Measurements from ENCODE around the gene EFCC1.
A peak's percentile ranks its signal among the peaks of the same experiment; 100 is the strongest.

Gene EFCC1

DNA sequence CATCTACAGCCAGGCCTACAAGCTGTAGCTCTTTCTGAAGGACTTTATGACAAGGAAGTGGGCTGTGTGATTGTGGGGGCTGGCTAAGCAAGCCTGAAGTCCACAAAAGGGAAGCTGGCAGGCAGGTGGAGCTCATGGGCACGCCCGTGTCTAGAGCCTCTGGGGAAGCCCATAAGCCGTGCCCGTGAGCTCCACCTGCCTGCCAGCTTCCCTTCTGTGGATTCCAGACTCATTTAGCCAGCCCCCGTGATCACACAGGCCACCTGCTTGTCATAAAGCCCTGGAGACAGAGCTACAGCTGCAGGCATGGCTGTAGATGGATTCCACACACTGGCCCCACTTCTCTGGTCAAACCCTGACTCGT, 15.2 kb downstream of the EFCC1 start:
- peak; percentile 68 for DNase-seq

DNA sequence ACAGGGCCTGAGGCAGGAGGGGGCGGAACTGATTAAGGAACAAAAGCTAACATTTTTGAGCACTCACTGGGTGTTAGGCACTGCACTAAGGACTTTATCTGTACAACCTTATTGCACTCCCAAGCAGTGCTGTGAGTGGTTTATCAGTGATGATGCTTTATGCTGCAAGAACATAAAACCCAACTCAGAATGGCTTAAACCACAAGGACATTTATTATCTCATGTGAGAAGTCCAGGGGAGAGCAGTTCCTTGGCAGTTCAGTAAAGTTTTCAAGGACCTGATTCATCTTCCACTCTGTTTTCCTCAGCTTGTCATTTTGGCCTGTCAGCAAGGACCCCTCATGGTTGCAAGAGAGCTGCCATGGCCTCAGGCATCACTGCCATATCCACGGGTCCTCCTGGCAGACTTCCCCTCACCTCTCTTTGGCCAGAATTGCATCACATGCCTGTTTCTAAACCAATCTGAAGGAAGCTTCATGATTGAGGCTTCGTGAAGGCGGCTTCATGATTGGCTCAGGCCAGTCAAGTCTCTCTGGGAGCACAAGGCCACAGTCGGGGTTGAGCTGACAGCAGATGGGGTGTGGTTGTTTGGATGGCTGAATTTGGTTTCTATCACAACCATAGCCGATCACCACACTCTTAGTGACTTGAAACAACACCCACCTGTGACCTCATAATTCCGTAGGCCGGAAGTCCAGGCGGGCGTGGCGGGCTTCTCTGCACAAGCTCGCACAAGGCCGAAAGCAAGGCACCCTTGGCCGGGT, 15.8 kb downstream of the EFCC1 start:
- DNase-seq, result no peak

DNA sequence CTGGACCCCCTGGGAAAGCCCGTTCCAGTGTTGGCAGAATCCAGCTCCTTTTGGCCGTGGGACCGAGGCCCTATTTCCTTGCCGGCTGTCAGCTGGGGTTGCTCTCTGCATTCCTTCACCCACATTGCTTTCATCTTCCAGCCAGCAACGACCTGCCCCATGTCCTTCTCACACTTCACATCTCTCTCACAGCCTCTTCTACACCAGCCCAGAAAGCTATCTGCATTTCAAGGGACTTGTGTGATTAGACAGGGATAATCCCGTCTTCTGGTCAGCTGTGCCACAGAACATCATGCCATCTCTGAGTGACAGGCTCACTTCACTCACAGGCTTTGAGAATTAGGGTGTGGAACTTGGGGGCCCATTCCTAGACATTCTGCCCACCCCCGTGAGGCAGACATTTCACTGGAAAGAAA, 16.4 kb downstream of the EFCC1 start:
- no peak for DNase-seq

DNA sequence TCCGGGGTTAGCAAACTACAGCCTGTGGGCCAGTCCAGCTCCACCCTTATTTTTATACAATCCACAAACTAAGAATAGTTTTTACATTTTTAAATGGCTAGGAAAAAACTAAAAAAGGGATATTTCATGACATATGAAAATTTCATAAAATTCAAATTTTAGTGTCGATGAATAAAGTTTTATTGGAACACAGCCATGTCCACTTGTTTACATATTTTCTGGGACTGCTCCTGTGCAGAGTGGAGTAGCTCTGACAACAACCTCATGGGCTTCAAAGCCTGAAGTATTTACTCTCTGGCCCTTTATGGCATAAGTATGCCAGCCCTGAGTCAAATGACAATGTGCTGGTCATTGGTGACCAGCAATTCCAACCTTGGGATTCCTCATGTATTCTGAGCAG, 17.2 kb downstream of the EFCC1 start:
- no peak for DNase-seq

DNA sequence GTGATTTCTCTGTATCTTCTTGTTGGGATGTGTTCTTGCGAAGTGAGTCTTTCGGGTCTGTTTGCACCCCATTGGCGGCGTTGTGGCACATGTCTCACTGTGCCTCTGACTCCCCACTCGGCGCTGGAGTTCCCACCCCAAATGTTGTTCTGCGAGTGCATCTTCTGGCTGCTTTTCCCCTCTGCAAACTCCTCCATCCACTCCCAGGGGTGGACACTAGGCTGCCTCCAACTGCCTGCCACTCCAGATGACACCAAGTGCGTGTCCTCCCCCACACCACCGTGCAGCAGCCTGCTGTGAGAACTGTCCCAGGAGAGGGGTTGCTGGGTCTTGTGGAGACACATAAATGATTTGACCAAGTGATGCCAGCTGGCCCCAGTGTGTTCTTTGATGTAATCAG, 17.6 kb downstream of the EFCC1 start:
- DNase-seq, result no peak

DNA sequence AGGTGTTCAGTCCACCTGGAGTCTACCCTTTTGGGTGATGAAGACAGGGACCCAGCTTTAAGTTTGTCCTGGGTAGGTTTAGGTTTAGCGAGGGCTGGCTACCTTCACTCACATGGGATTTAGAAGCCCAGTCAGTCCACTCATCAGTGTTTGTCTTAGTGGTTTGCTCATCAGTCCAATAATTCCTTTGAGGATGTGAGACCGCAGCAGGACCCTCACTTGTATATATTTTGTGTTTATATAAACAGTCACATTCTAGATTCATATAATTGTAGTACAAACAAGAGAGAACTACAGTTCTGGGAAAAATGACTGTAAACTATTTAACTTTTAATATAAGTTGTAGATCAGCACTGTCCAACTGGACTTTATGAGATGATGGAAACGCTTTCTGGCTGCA, 18.2 kb downstream of the EFCC1 start:
- DNase-seq, result no peak

DNA sequence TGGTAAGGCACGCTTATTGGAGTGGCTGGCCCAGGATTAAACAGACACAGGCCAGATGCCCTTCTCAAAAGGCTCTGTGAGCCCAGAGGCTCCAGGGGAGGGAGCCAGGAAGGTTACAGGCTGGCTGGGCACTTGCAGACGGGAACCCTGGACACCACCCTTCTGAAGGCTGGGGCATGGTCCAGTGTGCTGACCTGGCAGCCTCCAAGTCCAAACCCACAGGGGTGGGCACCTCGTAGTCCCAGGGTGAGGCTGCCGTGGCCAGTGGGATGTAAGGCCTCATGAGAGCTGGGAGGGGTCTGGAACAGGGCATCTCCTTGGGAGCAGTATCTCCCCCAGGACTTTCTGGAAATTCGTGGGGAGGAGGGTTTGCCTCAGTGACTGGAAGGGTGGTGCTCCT, 19.6 kb downstream of the EFCC1 start:
- DNase-seq, result no peak

DNA sequence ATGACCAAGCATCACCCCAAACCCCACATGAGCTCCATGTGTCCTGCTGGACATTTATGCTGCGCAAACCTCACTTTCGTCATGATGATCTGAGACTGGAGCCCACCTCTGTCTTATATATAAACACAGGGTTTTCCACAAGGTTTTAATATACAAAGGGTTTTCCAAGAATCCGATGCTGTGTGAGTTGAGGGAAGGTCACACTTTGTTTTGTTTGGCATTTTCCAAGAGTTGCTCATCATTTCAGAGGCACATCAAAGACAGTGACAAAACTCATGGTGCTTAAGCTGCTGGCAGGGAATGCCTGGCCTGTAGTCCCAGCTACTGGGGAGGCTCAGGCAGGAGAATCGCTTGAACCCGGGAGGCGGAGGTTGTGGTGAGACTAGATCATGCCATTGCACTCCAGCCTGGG, 20.0 kb downstream of the EFCC1 start:
- DNase-seq, result no peak

DNA sequence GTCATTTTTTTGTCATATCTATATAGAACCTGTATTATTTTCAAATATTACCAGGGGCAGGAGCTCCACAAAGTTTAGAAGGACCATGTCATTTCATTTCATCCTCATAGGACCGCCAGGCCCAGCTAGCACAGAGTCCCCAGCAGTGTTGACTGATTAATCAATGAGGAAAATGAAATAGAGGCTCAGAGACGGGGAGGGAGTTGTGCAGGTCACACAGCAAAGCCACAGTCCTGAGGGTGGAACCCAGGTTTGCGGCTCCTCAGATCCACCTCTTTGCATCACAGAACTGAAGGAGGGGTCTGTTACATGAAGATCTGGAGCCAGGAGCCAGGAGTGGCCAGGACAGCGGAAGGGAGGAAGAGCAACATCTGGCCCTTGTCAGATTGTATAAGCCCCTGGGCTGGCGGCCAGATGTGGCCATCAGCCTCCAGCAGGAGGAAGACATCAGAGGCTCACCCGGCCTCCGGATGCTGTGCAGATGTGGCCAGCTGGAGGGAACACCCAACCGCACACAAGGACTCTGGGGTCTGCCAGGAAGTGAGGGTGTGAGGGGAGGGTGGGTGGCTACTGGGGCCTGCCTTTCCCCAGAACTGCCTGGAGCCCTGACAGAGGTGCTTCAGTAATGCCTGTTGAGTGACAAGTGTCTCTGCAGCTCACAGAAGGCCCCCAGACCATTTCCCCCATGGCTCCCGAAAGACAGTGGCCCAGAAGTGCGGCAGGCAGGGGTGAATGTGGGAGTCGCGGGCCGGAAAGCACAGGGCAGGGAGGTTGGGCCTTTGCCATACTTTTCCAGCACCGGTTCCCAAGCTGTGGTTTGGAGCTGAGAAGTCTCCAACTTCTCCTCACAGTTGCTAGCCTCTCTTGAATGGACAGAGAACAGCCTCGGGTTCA, 21.3 kb downstream of the EFCC1 start:
- no peak for DNase-seq

DNA sequence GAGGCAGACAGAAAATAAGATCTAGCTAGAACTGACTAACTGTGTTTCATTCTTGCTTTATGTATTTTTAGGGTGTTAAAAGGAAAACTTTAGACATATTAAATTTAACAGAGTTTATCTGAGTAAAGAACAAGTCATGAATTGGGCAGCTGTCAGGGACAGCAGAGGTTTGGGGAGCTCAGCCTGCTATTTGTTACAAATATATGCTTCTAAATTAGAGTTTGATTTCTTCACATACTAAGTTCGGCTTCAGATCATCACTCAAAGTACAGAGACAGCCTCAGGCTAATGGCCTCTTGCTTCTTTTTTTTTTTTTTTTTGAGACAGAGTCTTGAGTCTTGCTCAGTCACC, 21.9 kb downstream of the EFCC1 start:
- DNase-seq, result no peak

DNA sequence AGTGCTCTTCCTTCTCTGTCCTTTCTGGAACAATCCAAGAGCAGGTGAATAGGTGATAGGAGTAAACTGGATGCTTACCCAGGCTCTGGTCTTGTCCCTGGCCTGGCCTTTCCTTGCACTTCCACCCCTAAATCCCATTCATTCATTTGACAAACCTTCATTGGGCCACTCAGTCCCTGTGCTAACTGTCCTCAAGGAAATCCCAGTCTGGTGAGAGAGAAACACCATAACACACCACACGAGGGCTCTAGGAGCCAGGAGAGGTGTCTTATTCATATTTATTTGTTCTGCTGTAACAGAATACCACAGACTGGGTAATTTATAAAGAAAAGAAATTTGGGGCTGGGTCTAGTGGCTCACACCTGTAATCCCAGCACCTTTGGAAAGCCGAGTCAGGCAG, 22.8 kb downstream of the EFCC1 start:
- DNase-seq, result no peak

DNA sequence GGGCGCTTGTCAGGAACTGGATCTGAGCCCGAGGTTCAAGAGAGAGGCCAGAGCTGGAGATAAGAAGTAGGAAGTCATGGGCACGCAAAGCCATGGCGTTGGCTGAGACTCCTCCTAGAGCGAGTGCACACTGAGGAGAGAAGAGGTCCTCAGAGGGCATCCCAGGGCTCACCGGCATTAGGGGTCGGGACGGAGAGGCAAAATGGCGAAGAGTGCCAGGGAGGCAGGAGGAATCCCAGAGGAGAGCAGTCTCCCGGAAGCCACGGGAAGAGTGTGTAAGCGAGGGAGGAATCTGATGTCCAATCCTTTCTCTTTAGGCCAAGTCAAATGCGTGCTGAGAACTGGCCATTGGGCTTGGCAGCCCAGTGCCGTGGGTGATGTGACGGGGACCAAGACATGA, 24.0 kb downstream of the EFCC1 start:
- DNase-seq, result no peak

DNA sequence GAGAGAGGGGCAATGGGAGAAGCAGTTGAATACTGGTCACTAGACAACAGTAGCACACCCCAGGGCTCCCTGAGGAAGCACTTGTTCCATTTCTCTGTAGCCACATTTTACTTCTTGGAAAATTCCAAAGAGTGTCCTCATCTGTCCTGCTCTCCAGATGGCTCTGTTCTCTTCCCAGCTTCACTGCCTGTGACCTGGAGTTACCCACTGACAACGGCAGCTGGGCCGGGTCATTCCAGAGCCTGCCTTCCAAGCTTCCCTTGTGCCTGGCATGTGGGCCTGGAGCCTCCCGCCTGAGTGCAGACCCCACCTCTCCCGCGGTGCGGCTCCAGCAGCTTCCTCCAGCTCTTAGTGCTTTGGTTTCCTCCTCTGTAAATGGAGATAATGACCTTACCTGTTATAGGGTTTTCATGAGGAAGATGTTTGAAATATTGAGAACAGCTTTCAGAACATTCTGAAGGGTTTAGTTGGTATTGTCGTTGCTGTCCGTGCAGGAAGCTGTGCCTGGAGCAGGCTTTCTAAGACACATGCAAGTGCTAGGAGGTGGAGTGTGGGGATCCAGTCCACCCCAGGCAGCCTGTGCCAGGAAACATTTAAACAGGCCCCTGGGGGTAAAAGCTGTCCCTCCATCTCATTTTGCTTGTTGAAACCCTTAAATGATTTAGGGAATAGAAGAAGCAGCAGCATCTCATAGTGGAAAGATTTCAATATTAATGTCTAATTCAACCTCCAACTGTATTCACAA, 24.8 kb downstream of the EFCC1 start:
- no peak for DNase-seq

DNA sequence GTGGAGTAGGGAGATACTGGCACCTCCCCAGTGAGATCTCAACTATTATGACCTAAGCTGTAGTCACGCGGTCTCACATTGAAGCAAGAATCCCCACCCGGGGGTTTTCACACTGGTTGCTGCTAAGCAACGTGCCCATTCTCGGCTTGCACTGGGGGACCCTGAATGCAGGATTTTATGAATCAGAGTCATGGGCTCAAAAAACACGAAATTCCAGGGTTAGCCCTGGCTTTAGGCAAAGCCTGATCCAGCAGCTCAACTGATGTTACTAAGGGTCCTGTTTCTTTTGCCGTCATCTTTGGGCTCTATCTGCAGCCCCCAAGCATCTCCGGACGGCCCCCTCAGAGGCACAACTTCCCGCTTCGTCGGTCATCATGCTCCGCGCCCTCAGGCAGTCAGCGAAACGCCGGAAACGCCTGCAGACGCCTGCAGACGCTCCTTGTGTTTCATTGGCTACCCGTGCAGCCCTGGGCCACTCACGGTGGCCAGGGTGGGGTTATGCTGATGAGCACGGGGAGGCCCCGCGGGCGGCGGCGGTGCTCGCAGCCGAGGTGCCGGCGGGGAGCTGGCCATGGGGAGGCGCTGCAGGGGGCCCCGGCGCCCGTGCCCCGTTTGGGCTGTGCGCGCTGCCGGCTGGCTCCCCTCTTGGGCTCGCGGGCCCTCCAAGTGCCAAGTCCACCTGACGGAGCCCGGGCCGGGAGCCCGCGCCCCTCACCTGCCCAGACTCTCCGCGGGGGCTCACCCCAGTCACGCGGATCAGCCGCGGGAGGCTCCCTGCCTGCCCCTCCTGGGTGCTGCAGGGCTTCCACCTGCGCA, 25.8 kb downstream of the EFCC1 start:
- peak; percentile 81 for DNase-seq

DNA sequence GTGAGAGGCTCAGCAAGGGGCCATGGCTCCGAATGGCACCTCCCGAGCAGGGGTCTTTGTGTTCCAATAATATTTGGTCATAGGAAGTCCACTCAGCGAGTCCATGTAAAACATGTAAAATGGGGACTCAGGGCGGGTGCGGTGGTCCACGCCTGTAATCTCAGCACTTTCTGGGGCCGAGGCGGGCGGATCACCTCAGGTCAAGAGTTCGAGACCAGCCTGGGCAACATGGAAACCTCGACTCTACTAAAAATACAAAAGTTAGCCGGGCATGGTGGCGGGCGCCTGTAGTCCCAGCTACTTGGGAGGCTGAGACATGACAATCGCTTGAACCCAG, 26.4 kb downstream of the EFCC1 start:
- DNase-seq, result no peak

DNA sequence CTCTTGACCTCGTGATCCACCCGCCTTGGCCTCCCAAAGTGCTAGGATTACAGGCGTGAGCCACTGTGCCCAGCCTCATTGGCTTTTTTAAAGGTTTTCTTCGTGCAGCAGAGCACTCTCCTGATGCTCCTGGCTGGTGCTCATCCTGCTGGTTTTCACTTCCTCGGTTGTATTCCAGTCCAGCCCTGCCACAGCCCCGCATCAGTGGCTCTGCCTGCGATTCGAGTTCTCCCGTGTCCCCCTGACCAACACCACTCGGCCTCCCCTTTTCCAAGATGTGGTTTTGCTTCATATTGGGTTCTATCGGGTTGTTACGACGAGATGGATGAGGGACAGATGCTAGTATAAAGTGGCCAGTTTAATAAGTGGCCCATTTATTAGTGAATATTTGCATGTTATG, 27.8 kb downstream of the EFCC1 start:
- no peak for DNase-seq

DNA sequence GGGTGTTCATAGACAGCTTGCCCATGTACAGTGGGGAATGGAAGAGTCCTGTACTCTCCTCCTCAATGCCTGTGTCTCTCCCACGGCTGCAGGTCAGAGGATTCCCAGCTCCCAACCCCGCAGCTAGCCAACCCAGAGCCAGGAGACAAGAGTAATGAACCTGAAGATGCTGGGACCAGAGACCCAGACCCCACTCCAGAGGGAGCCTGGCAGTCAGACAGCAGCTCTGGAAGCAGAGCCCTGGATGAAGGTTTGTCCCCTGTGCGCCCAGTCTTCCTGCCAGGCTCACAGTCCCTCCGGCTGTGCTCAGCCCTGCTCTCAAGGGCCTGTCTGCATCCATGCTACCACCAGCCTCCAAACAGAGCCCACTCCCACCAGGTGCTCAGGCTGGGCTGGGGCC, 29.5 kb downstream of the EFCC1 start:
- DNase-seq, result no peak

DNA sequence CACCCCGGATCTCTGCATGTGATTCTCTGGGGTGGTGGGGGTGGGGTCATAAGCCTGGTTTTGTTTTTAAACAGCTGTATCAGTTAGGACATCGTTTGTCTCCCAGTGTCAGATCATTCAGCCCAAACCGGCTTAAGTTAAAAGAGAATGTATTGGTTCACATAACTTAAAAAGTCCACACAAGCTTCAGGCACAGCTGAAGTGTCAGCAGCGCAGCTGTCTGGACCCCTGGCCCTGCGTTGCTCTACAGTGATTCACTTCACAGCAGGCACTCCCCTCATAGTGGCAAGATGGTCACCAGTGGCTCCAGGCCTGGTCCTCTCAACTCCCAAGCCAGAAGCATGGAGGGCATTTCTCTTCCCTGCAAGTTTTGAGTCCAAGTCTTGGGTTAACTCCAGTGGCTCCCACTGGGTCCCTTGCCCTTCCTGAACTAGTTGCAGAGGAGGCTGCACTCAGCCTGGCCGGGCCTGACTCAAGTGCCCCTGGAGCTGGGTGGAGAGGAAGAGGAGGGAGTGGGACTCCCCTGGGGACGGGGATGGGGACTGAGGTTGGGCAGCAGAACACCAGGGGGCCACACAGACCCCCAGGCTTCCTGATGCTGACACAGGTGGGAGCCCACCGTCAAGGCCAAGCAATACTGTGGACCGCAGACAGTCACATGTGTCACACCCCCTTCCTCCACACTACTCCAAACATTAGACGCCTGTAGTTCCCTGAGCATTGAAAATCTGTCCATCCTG, 30.5 kb downstream of the EFCC1 start:
- DNase-seq, result no peak

DNA sequence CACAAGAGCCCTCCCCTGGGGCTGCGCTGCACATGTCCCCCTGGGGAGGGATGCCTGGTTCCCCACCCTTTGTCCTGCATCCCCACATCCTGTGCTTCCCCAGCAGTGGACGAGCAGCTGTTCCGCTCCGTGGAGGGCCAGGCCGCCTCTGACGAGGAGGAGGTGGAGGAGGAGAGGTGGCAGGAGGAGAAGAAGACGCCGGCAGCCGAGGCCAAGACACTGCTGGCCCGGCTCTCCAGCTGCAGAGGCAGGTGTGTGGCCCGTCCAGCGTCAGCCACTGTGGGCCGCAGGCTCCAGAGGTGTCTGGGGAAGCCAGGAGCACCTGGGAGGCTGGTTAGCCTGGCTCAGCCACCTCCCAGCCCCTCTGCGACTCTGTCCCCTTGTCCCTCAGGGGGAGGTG, 31.6 kb downstream of the EFCC1 start:
- DNase-seq, result no peak

DNA sequence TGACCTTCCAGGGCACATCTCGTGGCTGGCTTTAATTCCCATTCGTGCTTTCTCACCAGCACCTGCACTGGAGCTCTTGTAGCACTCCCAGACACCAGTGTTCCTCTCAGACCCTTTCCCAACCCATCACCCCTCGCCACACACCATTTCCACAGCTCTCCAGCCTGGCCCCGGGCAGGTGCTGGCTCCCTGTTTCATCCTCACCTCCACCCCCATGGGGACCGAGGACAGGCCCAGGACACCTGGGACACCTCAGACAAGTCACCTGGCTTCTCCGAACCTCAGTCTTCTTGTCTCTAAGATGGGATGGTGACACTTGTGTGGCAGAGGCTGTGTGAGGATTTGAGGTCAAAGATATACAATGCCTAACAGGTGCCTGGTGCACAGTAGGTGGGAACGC, 32.0 kb downstream of the EFCC1 start:
- DNase-seq, result no peak

DNA sequence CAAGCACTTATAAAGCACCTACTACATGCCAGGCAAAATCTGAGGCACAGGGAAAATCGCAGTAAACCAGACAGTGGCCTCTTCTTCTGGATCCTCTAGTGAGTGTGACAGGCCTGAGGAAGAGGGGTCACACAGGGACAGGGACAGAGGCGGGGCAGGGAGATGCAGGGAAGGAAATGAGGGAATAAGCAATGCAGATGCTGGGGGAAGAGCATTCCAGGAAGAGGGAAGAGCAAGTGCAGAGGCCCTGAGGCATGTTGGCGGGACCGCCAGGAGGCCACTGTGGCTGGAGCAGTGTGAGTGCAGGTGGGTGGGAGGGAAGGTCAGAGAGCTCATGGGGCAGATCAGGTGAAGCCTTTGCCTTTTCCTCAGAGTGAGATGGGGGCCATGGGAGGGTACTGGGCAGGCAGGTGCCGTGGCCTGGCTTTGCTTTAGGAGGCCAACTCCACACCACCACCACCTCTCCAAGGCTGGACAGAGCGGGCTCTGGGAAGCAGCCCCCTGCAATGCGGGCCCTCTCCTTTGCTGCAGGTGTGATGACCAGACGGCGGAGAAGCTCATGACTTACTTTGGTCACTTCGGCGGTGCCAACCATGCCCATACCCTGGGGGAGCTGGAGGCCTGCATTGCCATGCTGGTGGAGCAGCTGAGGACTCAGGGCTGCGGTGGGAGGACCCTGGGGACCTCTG, 32.7 kb downstream of the EFCC1 start:
- DNase-seq, result no peak

DNA sequence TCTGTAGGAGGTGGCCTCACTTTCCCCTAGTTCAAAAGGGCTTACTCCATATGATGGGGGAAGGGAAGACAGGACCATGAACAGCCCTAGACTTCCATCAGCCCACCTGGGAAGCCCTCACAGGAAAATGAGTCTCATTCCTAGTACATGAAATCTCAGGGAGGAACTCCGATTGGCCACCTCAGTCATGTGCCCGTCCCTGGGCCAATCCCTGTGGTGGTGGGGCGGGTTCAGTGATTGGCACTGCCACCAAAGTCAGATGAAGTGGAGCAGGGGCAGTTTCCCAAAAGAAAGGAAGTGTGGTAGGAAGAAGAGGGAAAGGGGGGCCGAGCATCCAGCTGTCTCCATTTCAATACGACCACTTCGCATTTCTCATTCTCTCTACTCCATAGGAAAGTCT, 33.5 kb downstream of the EFCC1 start:
- DNase-seq, result no peak

Measured in NCI-H2029 (cell line).